NOMO-1 treated with dmso at 0.1 percent for 144 hours (cell line): ENCODE data around the gene EHD3.
"Not testable (repeated sequence)": the region's sequence is repeated elsewhere in the genome, so short reads cannot be mapped to it uniquely, and the experiment has no call there.

Source experiments
- DNase-seq: peaks from one replicate; lab custom pipeline; 2025; ENCODE audit not compliant: unreplicated experiment; lab: John Stamatoyannopoulos, UW

EHD3 gene

GRCh38 chr2:31283193-31283919 lies 49.4 kb downstream of the EHD3 start:
- not testable (repeated sequence) for DNase-seq

DNA sequence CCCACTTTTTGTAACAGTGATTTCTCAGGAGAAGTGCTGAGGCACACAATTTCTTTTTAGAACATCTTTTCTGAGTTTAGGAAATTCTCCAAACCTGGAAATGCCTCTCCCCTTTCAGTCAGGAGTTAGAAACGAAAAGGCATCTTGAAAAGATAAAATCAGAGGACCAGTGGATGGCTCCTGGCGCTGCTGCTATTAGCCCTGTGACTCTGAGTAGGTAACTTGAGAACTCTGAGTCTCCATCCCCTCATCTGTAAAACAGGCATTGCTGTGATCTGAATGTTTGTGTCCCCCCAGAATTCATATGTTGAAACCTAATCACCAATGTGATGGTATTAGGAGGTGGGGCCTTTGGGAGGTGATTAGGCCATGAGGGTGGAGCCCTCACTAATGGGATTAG lies 50.2 kb downstream of the EHD3 start:
- no peak for DNase-seq

DNA sequence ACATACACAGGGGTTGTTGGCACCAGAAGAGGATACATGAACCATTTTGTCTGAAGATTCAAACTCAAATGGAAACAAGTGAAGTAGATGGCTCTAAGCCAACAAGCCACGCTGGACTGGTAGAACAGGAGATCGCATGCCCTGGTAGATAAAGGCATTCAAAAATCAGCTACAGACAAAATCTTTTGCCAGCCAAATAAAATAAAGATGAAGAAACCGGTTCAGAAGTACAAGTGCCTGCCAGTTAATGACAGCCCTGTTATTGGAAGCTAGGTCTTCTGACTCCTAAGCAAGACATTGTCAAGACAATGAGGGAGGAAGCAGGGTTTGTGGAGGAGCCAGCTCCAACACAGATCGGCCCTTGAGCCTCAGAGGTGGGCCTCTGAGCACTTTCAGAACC lies 52.3 kb downstream of the EHD3 start:
- DNase-seq: no peak

- DNase-seq: no peak
These were observed 53.1 kb downstream of the EHD3 start for GRCh38 chr2:31286961-31287550.

DNA sequence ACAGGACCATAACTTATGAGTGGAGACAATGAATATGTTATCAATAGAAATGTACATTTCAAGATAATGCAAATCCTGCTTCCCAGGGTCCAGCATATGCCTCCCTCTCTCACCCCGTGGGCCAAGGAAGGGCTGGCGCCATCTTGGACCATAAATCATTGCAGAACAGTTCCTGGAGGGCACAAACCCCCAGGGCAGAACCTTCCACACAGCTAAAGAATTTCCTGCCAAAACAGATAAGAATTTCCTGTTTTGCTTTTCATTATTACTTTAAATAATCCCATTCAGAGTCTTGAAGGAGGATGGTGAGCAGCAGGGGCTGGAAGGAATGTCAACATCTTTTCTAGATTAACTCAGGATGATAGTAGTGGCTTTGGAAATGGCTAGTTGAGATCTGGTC lies 53.7 kb downstream of the EHD3 start:
- no peak for DNase-seq

GRCh38 chr2:31294196-31294595 lies 60.2 kb downstream of the EHD3 start:
- no peak for DNase-seq

DNA sequence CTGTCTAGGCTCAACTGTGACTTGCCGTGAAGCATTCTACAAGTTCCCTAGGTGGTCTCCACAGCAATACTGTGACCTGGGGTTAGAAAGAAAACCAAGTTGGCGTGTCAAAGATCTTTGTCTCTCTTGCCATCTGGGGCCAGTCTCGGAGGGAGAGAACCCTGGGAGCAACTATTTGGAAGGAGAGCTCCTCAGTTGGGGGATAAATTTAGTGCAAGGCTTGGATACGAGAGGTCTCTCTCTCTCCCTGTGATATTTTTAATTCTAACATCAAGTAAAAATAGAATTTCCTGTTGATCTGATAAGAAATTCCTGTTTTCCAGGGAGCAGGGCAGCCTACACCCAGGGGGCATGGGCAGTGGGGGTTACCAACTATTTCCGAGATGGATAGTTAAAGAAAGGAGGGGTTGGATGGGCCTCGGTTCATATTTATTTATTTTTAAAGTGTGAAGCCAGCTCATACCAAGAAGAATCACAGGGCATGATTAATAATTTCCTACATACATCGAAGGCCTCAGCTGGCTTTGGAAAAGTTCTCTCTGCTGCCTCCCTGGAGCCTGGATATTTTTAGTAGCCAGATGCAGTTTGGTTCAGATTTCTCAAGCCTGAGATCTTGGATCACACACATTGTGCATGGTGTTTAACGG lies 62.8 kb downstream of the EHD3 start:
- no peak for DNase-seq

GRCh38 chr2:31297751-31298150 lies 63.8 kb downstream of the EHD3 start:
- DNase-seq: no peak

- DNase-seq: no peak
These were observed 65.6 kb downstream of the EHD3 start for GRCh38 chr2:31299547-31299946.

DNA sequence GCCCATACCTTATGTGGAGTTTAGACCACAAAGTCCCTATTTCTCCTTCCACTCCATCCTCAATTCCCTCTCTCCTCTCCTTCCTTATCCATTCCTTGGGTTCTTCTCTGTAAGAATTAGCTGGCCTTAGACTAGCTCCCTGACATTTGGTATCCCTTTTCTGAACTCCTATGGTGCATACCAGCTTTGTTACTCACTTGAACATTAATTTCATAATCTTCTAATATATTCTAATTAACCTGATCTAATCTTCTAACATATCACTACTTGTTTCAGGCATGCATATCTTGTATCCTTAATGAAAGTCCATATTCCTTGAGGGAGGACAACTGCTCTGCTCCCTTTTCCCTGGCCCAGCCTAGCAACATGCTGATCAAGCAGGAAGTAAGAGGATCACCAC lies 66.4 kb downstream of the EHD3 start:
- no peak for DNase-seq

DNA sequence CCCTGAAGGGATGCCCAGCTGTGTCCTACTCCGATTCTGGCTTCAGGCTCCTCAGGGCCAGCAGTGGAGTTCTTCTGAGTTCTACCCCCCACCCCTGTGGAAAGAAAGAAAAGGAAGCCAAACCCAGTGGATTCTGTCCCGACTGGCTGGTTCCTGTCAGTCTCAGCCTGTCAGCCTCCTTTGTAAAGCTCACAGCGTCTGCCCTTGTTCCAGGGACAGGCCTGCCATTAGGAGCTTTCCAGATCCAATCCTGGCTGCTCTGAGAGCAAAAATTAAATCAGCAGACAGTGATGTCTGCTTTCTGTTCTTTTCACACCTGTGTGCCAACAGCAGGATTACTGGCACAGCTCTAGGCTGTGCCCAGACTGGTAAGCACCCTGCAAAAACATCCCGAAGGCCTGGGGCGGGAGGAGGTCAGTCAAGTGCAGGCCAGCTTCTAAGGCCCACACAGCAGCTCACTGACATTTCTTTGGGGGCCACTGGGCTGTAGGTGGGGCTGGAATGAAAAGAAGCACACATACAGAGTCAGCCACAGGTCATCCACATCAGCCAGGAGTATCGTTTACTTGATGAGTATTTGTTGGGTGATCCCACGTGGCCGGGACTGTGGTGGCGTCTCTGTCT lies 69.1 kb downstream of the EHD3 start:
- DNase-seq: no peak

- DNase-seq: no peak
These were observed 70.9 kb downstream of the EHD3 start for GRCh38 chr2:31304816-31305215.

GRCh38 chr2:31312898-31313297 lies 78.9 kb downstream of the EHD3 start:
- DNase-seq: no peak

- DNase-seq: no peak
These were observed 80.8 kb downstream of the EHD3 start for GRCh38 chr2:31314761-31315160.

DNA sequence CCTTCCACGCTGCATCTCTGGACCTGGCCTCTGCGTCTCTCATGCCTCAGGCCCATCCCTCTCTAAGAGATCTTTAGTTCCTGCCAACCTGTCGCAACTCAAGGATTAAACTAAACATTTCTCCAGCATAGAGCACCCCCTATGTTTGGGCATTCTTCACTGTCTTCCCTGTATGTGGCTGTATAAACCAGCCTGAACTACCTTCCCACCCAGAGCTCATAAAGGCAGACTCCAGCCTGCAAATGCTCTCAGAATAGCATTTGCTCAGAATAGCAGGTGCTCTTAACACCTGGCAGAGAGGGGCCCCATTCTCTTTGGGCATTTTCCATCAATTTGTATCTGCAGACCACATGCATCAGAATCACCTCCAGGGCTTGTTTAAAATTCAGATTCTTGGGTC lies 83.4 kb downstream of the EHD3 start:
- DNase-seq: no peak

- DNase-seq: peak; percentile 45
These were observed 84.7 kb downstream of the EHD3 start for GRCh38 chr2:31318361-31319336.
